H9 (cell line): ENCODE measurements around the gene RFX1. TPM values are rescaled to one million over a fixed set of nuclear protein-coding genes. Genes with fewer than 3 reads are reported as not detected.
"Not testable (repeated sequence)": the region's sequence is repeated elsewhere in the genome, so short reads cannot be mapped to it uniquely, and the experiment has no call there.

ENCODE experiments used
- DNase-seq: peaks from one replicate; pipeline ENCODE4 v3.0.0-alpha.2; 2017
- H2AFZ ChIP-seq: one replicate; pipeline ENCODE4 v1.6.1; 2013; ENCODE audit warnings: mild to moderate bottlenecking, low read length, control low read depth, moderate library complexity
- H2AK5ac ChIP-seq: 2 replicates; pipeline ENCODE4 v1.6.1; 2013; ENCODE audit warnings: low read length, control low read depth, mixed read lengths; ENCODE audit not compliant: insufficient read length
- H2BK120ac ChIP-seq: one replicate; pipeline ENCODE4 v1.6.1; 2013; ENCODE audit warnings: low read depth, mild to moderate bottlenecking, low read length, control low read depth, inconsistent platforms; ENCODE audit not compliant: poor library complexity, severe bottlenecking
- H2BK12ac ChIP-seq: 2 replicates; pipeline ENCODE4 v1.6.1; 2013; ENCODE audit warnings: low read length, control low read depth, mixed read lengths, low read depth; ENCODE audit not compliant: insufficient read length
- H2BK15ac ChIP-seq: 2 replicates; pipeline ENCODE4 v1.6.1; 2013; ENCODE audit warnings: low read depth, low read length, control low read depth
- H2BK20ac ChIP-seq: one replicate; pipeline ENCODE4 v1.6.1; 2013; ENCODE audit warnings: low read depth, mild to moderate bottlenecking, low read length, control low read depth, inconsistent platforms; ENCODE audit not compliant: poor library complexity, severe bottlenecking
- H2BK5ac ChIP-seq: 2 replicates; pipeline ENCODE4 v1.6.1; 2013; ENCODE audit warnings: low read length, control low read depth, mixed read lengths; ENCODE audit not compliant: insufficient read length
- H3K14ac ChIP-seq: 2 replicates; pipeline ENCODE4 v1.6.1; 2013; ENCODE audit warnings: low read length, control low read depth; ENCODE audit not compliant: insufficient read depth
- H3K18ac ChIP-seq: 2 replicates; pipeline ENCODE4 v1.6.1; 2013; ENCODE audit warnings: low read depth, mild to moderate bottlenecking, mixed read lengths, low read length, control low read depth; ENCODE audit not compliant: insufficient read length
- H3K23ac ChIP-seq: 2 replicates; pipeline ENCODE4 v1.6.1; 2013; ENCODE audit warnings: low read length, control low read depth, mixed read lengths, low read depth; ENCODE audit not compliant: insufficient read length
- H3K23me2 ChIP-seq: 2 replicates; pipeline ENCODE4 v1.6.1; 2013; ENCODE audit warnings: low read depth, mild to moderate bottlenecking, mixed read lengths, low read length, control low read depth; ENCODE audit not compliant: insufficient read length, poor library complexity, severe bottlenecking
- H3K27ac ChIP-seq: 2 replicates; pipeline ENCODE4 v1.5.1; 2013; ENCODE audit warnings: low read length, control low read depth, mixed read lengths, low read depth; ENCODE audit not compliant: insufficient read length
- H3K27me3 ChIP-seq: 2 replicates; pipeline ENCODE4 v1.6.1; 2013; ENCODE audit warnings: low read length, control low read depth, inconsistent platforms; ENCODE audit not compliant: insufficient read depth
- H3K4ac ChIP-seq: 2 replicates; pipeline ENCODE4 v1.6.1; 2013; ENCODE audit warnings: low read depth, mild to moderate bottlenecking, control low read depth, inconsistent platforms, low read length, moderate library complexity
- H3K4me1 ChIP-seq: 2 replicates; pipeline ENCODE4 v1.6.1; 2013; ENCODE audit warnings: low read length, control low read depth, inconsistent platforms; ENCODE audit not compliant: insufficient read depth
- H3K4me2 ChIP-seq: 2 replicates; pipeline ENCODE4 v1.6.1; 2013; ENCODE audit warnings: low read length, control low read depth, mixed read lengths; ENCODE audit not compliant: insufficient read length, insufficient read depth
- H3K56ac ChIP-seq: 2 replicates; pipeline ENCODE4 v1.6.1; 2013; ENCODE audit warnings: low read depth, mild to moderate bottlenecking, mixed read lengths, low read length, control low read depth; ENCODE audit not compliant: insufficient read length
- H3K79me1 ChIP-seq: 2 replicates; pipeline ENCODE4 v1.6.1; 2013; ENCODE audit warnings: low read depth, mild to moderate bottlenecking, moderate library complexity, low read length, control low read depth, inconsistent platforms; ENCODE audit not compliant: insufficient read depth, poor library complexity, severe bottlenecking
- H3K79me2 ChIP-seq: 2 replicates; pipeline ENCODE4 v1.6.1; 2013; ENCODE audit warnings: low read length, control low read depth, inconsistent platforms; ENCODE audit not compliant: insufficient read depth
- H3K9ac ChIP-seq: 2 replicates; pipeline ENCODE4 v1.6.1; 2013; ENCODE audit warnings: low read length, control low read depth, mixed read lengths; ENCODE audit not compliant: insufficient read length; ENCODE audit errors: extremely low read depth
- H3K9me3 ChIP-seq: one replicate; pipeline ENCODE4 v1.6.1; 2013; ENCODE audit warnings: low read depth, low read length, inconsistent platforms; ENCODE audit not compliant: control insufficient read depth
- H3T11ph ChIP-seq: one replicate; pipeline ENCODE4 v1.6.1; 2013; ENCODE audit warnings: mild to moderate bottlenecking, low read length, control low read depth, inconsistent platforms
- H4K20me1 ChIP-seq: one replicate; pipeline ENCODE4 v1.6.1; 2013; ENCODE audit not compliant: control insufficient read depth, insufficient read length, insufficient read depth
- H4K5ac ChIP-seq: 2 replicates; pipeline ENCODE4 v1.6.1; 2013; ENCODE audit warnings: low read depth, mild to moderate bottlenecking, mixed read lengths, low read length, control low read depth; ENCODE audit not compliant: insufficient read length
- H4K8ac ChIP-seq: replicated peaks from 2 replicates; pipeline ENCODE4 v1.6.1; 2013; ENCODE audit warnings: low read length, control low read depth, mixed read lengths, low read depth; ENCODE audit not compliant: insufficient read length
- H4K91ac ChIP-seq: 2 replicates; pipeline ENCODE4 v1.6.1; 2013; ENCODE audit warnings: low read depth, mild to moderate bottlenecking, moderate library complexity, mixed read lengths, low read length, control low read depth; ENCODE audit not compliant: insufficient read length
- H3K27ac Mint-ChIP-seq, 3 experiments: 2 replicates in 2 of 3; 3 replicates in 1 of 3; pipeline ENCODE4 v1.8.0; 2020 to 2021; ENCODE audit warnings: mixed read lengths in 3 of 3, mild to moderate bottlenecking in 1 of 3, moderate library complexity in 1 of 3
- H3K27me3 Mint-ChIP-seq: 2 replicates; pipeline ENCODE4 v1.8.0; 2021; ENCODE audit warnings: low read depth, mild to moderate bottlenecking, moderate library complexity, mixed read lengths
- H3K36me3 Mint-ChIP-seq, 3 experiments: 2 replicates in 2 of 3; 3 replicates in 1 of 3; pipeline ENCODE4 v1.8.0; 2020 to 2021; ENCODE audit warnings: low read depth in 3 of 3, mixed read lengths in 3 of 3; ENCODE audit not compliant: insufficient read depth in 1 of 3
- H3K4me1 Mint-ChIP-seq, 2 experiments: 2 replicates each; pipeline ENCODE4 v1.8.0; 2020; ENCODE audit warnings: mixed read lengths in 2 of 2
- H3K4me3 Mint-ChIP-seq, 2 experiments: 2 replicates in 1 of 2; 3 replicates in 1 of 2; pipeline ENCODE4 v1.8.0; 2020 to 2021; ENCODE audit warnings: mild to moderate bottlenecking in 2 of 2, mixed read lengths in 2 of 2, moderate library complexity in 1 of 2
- H3K9me3 Mint-ChIP-seq, 2 experiments: 2 replicates in 1 of 2; 3 replicates in 1 of 2; pipeline ENCODE4 v1.8.0; 2020; ENCODE audit warnings: mild to moderate bottlenecking in 2 of 2, mixed read lengths in 2 of 2, moderate library complexity in 1 of 2
- CTCF ChIP-seq: fragments of 200-600 bp; sonication (generic); conservative IDR thresholded peaks from 3 replicates; pipeline ENCODE4 v1.8.0; 2021; ENCODE audit warnings: antibody characterized with exemption, mild to moderate bottlenecking
- WGBS: extraction: QIAGEN DNeasy Blood & Tissue Kit; methylation state at CpG from one replicate; pipeline ENCODE4 v1.1.7; 2013; ENCODE audit warnings: missing lambda C conversion rate, low lambda C conversion rate, mixed read lengths; ENCODE audit not compliant: insufficient read length; ENCODE audit errors: extremely low coverage; 5-methylcytosine and 5-hydroxymethylcytosine counted together
- total RNA-seq: library from RNA; stranded (reverse); gene quantifications from 2 replicates; pipeline ENCODE4 v1.2.1, GENCODE V29; 2021

The RFX1 gene
- total RNA-seq, 1 experiment from 2014 or later: 21.4 TPM

GRCh38 chr19:13972368-13973155 lies 33.6 kb downstream of the RFX1 start:
- Histone ChIP-seq H3K79me1 (no peaks in the 10 kb centered on the region), H3K23me2 (no peaks in the 10 kb centered on the region), H2BK120ac (no peak overlapping the region), H3T11ph (no peak overlapping the region), H4K20me1 (no peaks in the 10 kb centered on the region), H2BK12ac (no peak overlapping the region), H3K79me2 (no peaks in the 10 kb centered on the region), H3K14ac (no peak overlapping the region), H4K8ac (no peak overlapping the region), H2AFZ (no peak overlapping the region), H3K9ac (no peak overlapping the region), H3K56ac (no peak overlapping the region), H2BK5ac (no peak overlapping the region), H3K18ac (no peak overlapping the region), H2BK15ac (no peak overlapping the region), H3K27ac (no peak overlapping the region), H3K4ac (no peak overlapping the region), H2AK5ac (no peak overlapping the region), H4K5ac (no peak overlapping the region), H3K23ac (no peak overlapping the region), H3K4me2 (no peak overlapping the region), H3K9me3 (no peaks in the 10 kb centered on the region), H3K4me1 (no peaks in the 10 kb centered on the region), H2BK20ac (no peak overlapping the region), H3K27me3 (no peaks in the 10 kb centered on the region), H4K91ac (no peak overlapping the region)
- Mint-ChIP-seq H3K9me3 (no peaks in the 10 kb centered on the region), H3K4me1 (peaks cover 8 to 9% of the 10 kb centered on the region in 2 experiments), H3K36me3 (peaks cover 12 to 60% (median 24%) of the 10 kb centered on the region in 3 experiments), H3K27ac (peak overlapping the region in 1 of 3 experiments; percentile 13; a peak in 1 of 7 replicates), H3K27me3 (no peaks in the 10 kb centered on the region), H3K4me3 (no peak overlapping the region)
- TF ChIP-seq CTCF: no peak
- no CpG with 5 or more reads among the region's 37 CpGs for WGBS
- DNase-seq: no peak

GRCh38 chr19:13971868-13972267 lies 34.3 kb downstream of the RFX1 start:
- not testable (repeated sequence) for H3K56ac ChIP-seq, H2BK5ac ChIP-seq, H2AK5ac ChIP-seq, H3K9me3 Mint-ChIP-seq, H3K9ac ChIP-seq, H4K8ac ChIP-seq, H3K27me3 ChIP-seq, DNase-seq, H4K20me1 ChIP-seq, H3K27me3 Mint-ChIP-seq, H2BK20ac ChIP-seq, H2BK12ac ChIP-seq, H3K9me3 ChIP-seq, H3K4me1 ChIP-seq, H3K79me1 ChIP-seq, H2BK120ac ChIP-seq, H3K4me3 Mint-ChIP-seq, H3K27ac ChIP-seq, H3K4me2 ChIP-seq, H3K14ac ChIP-seq, H4K91ac ChIP-seq, H3K79me2 ChIP-seq, H4K5ac ChIP-seq, H3K23ac ChIP-seq, H3K23me2 ChIP-seq, H3K4ac ChIP-seq, H2BK15ac ChIP-seq, H3K27ac Mint-ChIP-seq, H2AFZ ChIP-seq, H3K18ac ChIP-seq, H3K4me1 Mint-ChIP-seq, H3T11ph ChIP-seq
- H3K36me3 Mint-ChIP-seq: peaks cover 14 to 62% (median 24%) of the 10 kb centered on the region in 3 experiments
- WGBS: no CpG with 5 or more reads among the region's 15 CpGs
